GM23248 (cell line): ENCODE data around the gene PNPLA3. TPM values are rescaled to one million over a fixed set of nuclear protein-coding genes. Genes with fewer than 3 reads are reported as not detected.

Source experiments
- DNase-seq: peaks from one replicate; pipeline ENCODE4 v3.0.0-alpha.2; 2015
- H2AFZ ChIP-seq: fragments of 200-600 bp; sonication (generic); 2 replicates; pipeline ENCODE4 v1.6.1; 2016; ENCODE audit warnings: antibody characterized with exemption
- H3F3A ChIP-seq: fragments of 200-600 bp; sonication (generic); 2 replicates; pipeline ENCODE4 v1.6.1; 2016; ENCODE audit warnings: mild to moderate bottlenecking, antibody characterized with exemption, mixed run types; ENCODE audit not compliant: insufficient read depth
- H3K27ac ChIP-seq: fragments of 200-600 bp; sonication (generic); 2 replicates; pipeline ENCODE4 v1.5.1; 2016; ENCODE audit warnings: mild to moderate bottlenecking
- H3K27me3 ChIP-seq: fragments of 200-600 bp; sonication (generic); replicated peaks from 2 replicates; pipeline ENCODE4 v1.6.1; 2016; ENCODE audit warnings: mild to moderate bottlenecking; ENCODE audit not compliant: insufficient read depth
- H3K36me3 ChIP-seq: fragments of 200-600 bp; sonication (generic); 2 replicates; pipeline ENCODE4 v1.6.1; 2016; ENCODE audit warnings: low read depth, mild to moderate bottlenecking
- H3K4me1 ChIP-seq: fragments of 200-600 bp; sonication (generic); 2 replicates; pipeline ENCODE4 v1.6.1; 2016; ENCODE audit warnings: mild to moderate bottlenecking; ENCODE audit not compliant: insufficient read depth
- H3K4me2 ChIP-seq: fragments of 200-600 bp; sonication (generic); one replicate; pipeline ENCODE4 v1.6.1; 2016; ENCODE audit warnings: mild to moderate bottlenecking; ENCODE audit not compliant: unreplicated experiment
- H3K4me3 ChIP-seq: fragments of 200-600 bp; sonication (generic); 2 replicates; pipeline ENCODE4 v1.5.1; 2016; ENCODE audit warnings: mild to moderate bottlenecking
- H3K79me2 ChIP-seq: fragments of 200-600 bp; sonication (generic); 2 replicates; pipeline ENCODE4 v1.6.1; 2016; ENCODE audit warnings: mild to moderate bottlenecking; ENCODE audit not compliant: insufficient read depth
- H3K9ac ChIP-seq: fragments of 200-600 bp; sonication (generic); 2 replicates; pipeline ENCODE4 v1.6.1; 2016; ENCODE audit warnings: mild to moderate bottlenecking
- H3K9me2 ChIP-seq: fragments of 200-600 bp; sonication (generic); 2 replicates; pipeline ENCODE4 v1.6.1; 2016; ENCODE audit warnings: mixed run types, mild to moderate bottlenecking, moderate library complexity; ENCODE audit not compliant: insufficient read depth
- H3K9me3 ChIP-seq: fragments of 200-600 bp; sonication (generic); one replicate; pipeline ENCODE4 v1.6.1; 2017; ENCODE audit warnings: low read depth
- H4K20me1 ChIP-seq: fragments of 200-600 bp; sonication (generic); 2 replicates; pipeline ENCODE4 v1.6.0; 2016; ENCODE audit not compliant: insufficient read depth
- EZH2 ChIP-seq: fragments of 200-600 bp; sonication (generic); IDR thresholded peaks from 2 replicates; pipeline ENCODE4 v1.6.1; 2018; ENCODE audit warnings: antibody characterized with exemption, mild to moderate bottlenecking; ENCODE audit not compliant: insufficient read depth, poor library complexity, severe bottlenecking
- EZH2phosphoT487 ChIP-seq: fragments of 200-600 bp; sonication (generic); IDR thresholded peaks from 2 replicates; pipeline ENCODE4 v1.6.1; 2018; ENCODE audit warnings: antibody characterized with exemption, moderate library complexity, mild to moderate bottlenecking, low read depth; ENCODE audit not compliant: insufficient read depth
- WGBS, 2 experiments: methylation state at CpG; one replicate each; pipeline ENCODE4 v1.1.6; 2015 to 2017; ENCODE audit warnings: low lambda C conversion rate in 2 of 2, low coverage in 1 of 2; ENCODE audit errors: missing lambda C conversion rate in 2 of 2; 5-methylcytosine and 5-hydroxymethylcytosine counted together
- in situ Hi-C: fragments of 300-500 bp; cut with MboI; formaldehyde crosslinking; loops from 2 replicates; pipeline ENCODE4 v1.15.0; 2020
- polyA plus RNA-seq: library from polyadenylated mRNA; unstranded; fragments of >200 nt; fragmentation: Nextera tagmentation; extraction: Ambion mirVana; gene quantifications from 2 replicates; pipeline ENCODE4 v1.2.1, GENCODE V29; 2016
- total RNA-seq: library from RNA; depleted of rRNA; stranded (reverse); fragments of >200 nt; shearing (Covaris generic); gene quantifications from 2 replicates; pipeline ENCODE4 v1.2.3, GENCODE V29; 2014

Gene PNPLA3
- total and polyA plus RNA-seq, 2 experiments from 2014 or later = 0.54 to 1.4 TPM

DNA sequence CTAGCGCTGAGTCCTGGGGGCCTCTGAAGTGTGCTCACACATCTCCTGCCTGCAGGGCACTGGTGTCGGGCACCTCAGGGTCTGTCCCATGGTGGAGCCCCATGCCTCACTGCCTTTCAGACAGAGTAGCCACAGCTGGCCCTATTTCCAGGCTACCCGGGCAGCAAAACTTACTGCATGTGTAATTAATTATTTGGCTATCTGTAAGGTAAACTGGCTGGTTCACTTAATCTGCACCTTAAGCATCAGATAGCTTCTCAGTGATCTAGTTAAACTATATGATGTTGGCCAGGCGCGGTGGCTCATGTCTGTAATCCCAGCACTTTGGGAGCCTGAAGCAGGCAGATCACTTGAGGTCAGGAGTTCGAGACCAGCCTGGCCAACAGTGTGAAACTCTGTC lies 5.3 kb downstream of the PNPLA3 start:
- H3K27me3 ChIP-seq = no peaks in the 10 kb centered on the region
- no peaks in the 10 kb centered on the region for H3K36me3 ChIP-seq
- H3K9me2 ChIP-seq = no peaks in the 10 kb centered on the region
- no peaks in the 10 kb centered on the region for H3K9me3 ChIP-seq
- no peaks in the 10 kb centered on the region for H4K20me1 ChIP-seq
- H3K4me1 ChIP-seq = no peaks in the 10 kb centered on the region
- H3K4me3 ChIP-seq = no peak overlapping the region
- no peaks in the 10 kb centered on the region for H3F3A ChIP-seq
- TF ChIP-seq EZH2phosphoT487 = no peak
- TF ChIP-seq EZH2 = no peak
- H3K27ac ChIP-seq = no peak overlapping the region
- no peak overlapping the region for H3K4me2 ChIP-seq
- no peak overlapping the region for H2AFZ ChIP-seq
- WGBS, 2 experiments = 82 to 86% methylated on average over 6 of the region's 6 CpGs
- in situ Hi-C loops = no loop called here
- DNase-seq = no peak
- H3K9ac ChIP-seq = no peak overlapping the region
- H3K79me2 ChIP-seq = no peaks in the 10 kb centered on the region

DNA sequence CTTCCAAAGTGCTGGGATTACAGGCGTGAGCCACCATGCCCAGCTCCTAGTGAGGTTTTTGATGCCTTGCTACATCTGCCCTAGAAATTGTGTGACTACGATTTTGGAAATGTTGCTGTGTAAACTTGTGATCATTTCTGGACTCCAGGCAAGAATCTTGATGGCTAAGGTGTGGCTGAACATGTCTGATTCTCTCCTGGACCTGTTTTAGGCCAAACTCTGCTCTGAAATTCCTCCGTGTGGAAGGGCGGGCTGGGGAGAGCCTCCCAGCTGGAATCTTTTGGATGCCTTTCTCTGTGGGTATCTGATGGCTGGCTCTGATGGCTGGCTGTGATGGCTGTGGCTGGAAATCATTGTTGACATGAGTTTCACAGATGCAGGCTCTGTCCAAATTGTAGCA lies 8.2 kb downstream of the PNPLA3 start:
- Histone ChIP-seq H3K4me2 (no peak overlapping the region), H3K4me1 (no peaks in the 10 kb centered on the region), H3K36me3 (no peaks in the 10 kb centered on the region), H4K20me1 (no peaks in the 10 kb centered on the region), H3K79me2 (no peaks in the 10 kb centered on the region), H3K27ac (no peak overlapping the region), H3K9me3 (no peaks in the 10 kb centered on the region), H3K4me3 (no peak overlapping the region), H3F3A (no peaks in the 10 kb centered on the region), H3K9me2 (no peaks in the 10 kb centered on the region), H2AFZ (no peak overlapping the region), H3K27me3 (no peaks in the 10 kb centered on the region), H3K9ac (no peak overlapping the region)
- 54 to 57% methylated on average over 4 of the region's 4 CpGs for WGBS, 2 experiments
- in situ Hi-C loops = no loop called here
- TF ChIP-seq EZH2phosphoT487 = no peak
- DNase-seq = no peak

DNA sequence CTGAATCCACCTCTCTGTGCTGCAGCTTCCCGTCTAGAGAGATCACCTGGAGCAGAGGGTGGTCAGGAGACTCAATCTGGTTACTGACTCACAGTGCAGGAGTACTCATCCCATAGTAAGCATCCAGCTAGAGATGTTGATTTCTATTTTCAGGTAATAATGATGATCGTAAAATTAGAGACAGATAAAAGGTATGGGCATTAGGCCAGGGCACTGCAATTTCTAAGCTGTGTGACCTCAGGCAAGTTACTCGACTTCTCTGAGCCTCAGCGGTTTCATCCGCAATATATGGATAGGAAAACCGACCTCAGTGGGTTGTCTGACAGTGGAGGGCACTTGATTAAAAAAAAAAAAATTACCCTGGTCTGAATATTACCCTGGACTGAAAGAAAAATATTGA lies 17.8 kb downstream of the PNPLA3 start:
- no peak overlapping the region for H3K9ac ChIP-seq
- no peaks in the 10 kb centered on the region for H3K79me2 ChIP-seq
- no peaks in the 10 kb centered on the region for H3K27me3 ChIP-seq
- no peak overlapping the region for H3K27ac ChIP-seq
- TF ChIP-seq EZH2 (no peak), EZH2phosphoT487 (no peak)
- no peaks in the 10 kb centered on the region for H3K36me3 ChIP-seq
- no peaks in the 10 kb centered on the region for H3K9me2 ChIP-seq
- no peaks in the 10 kb centered on the region for H3F3A ChIP-seq
- no peaks in the 10 kb centered on the region for H3K4me1 ChIP-seq
- no peak overlapping the region for H3K4me2 ChIP-seq
- no peaks in the 10 kb centered on the region for H4K20me1 ChIP-seq
- no peak overlapping the region for H3K4me3 ChIP-seq
- no peaks in the 10 kb centered on the region for H3K9me3 ChIP-seq
- no peak for DNase-seq
- in situ Hi-C loops = no loop called here
- H2AFZ ChIP-seq = no peak overlapping the region
- 79 to 80% methylated on average over 6 of the region's 6 CpGs for WGBS, 2 experiments

DNA sequence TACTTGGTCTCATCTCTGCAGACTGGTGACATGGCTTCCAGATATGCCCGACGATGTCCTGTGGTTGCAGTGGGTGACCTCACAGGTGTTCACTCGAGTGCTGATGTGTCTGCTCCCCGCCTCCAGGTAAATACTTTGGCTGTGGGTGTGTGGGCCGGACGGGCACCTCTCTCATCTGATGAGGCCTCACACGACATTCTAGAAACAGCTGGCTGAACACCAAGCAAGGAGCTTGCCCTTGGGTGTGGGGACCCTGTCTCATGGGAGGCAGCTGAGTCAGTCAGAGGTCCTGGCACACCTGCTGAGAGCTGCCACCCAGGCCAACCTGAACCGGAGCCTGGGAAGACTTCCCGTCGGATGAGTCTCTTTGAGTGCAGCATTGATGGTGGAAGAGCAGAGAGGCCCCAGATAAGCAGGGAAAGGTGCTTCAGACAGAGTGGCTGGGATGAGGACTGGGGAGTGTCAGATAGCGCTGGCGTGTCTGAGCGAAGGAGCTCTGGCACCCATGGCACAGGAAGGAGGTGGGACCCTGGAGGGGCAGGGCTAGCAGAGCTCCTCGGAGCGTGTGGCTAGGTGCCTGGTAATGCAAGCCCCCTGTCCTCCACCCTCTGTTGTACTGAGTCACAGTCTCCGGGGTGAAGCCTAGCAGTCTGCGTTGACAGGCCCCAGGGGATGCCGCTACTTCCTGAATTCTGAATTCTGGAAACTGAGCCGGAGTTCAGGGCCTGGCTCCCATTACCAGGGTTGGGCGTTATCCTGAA lies 21.2 kb downstream of the PNPLA3 start:
- no peaks in the 10 kb centered on the region for H3K27me3 ChIP-seq
- no peaks in the 10 kb centered on the region for H3K4me1 ChIP-seq
- no peaks in the 10 kb centered on the region for H3K9me3 ChIP-seq
- in situ Hi-C loops = no loop called here
- no peaks in the 10 kb centered on the region for H3K36me3 ChIP-seq
- H2AFZ ChIP-seq = no peak overlapping the region
- WGBS, 2 experiments = 82 to 83% methylated on average over 20 of the region's 20 CpGs
- no peaks in the 10 kb centered on the region for H4K20me1 ChIP-seq
- no peak overlapping the region for H3K27ac ChIP-seq
- no peaks in the 10 kb centered on the region for H3K79me2 ChIP-seq
- H3K4me3 ChIP-seq = no peak overlapping the region
- DNase-seq = no peak
- TF ChIP-seq EZH2phosphoT487 (no peak), EZH2 (no peak)
- no peaks in the 10 kb centered on the region for H3K9me2 ChIP-seq
- H3F3A ChIP-seq = no peaks in the 10 kb centered on the region
- H3K9ac ChIP-seq = no peak overlapping the region
- no peak overlapping the region for H3K4me2 ChIP-seq
